GM18909 (cell line): Measurements from ENCODE around the gene RAB7A.
"Not testable (repeated sequence)": the region's sequence is repeated elsewhere in the genome, so short reads cannot be mapped to it uniquely, and the experiment has no call there.

Experiments used
- ATAC-seq: cut with Tn5 transposase; IDR thresholded peaks from one replicate; pipeline ENCODE4 v1.9.1; 2021; ENCODE audit warnings: mild to moderate bottlenecking; ENCODE audit not compliant: unreplicated experiment, poor library complexity

Gene RAB7A

GRCh38 chr3:128746881-128747280, 20.9 kb downstream of the RAB7A start:
- ATAC-seq = no peak

- no peak for ATAC-seq
Observed at GRCh38 chr3:128748557-128748956, 22.6 kb downstream of the RAB7A start.

GRCh38 chr3:128749035-128749434, 23.1 kb downstream of the RAB7A start:
- no peak for ATAC-seq

- ATAC-seq = not testable (repeated sequence)
Observed at GRCh38 chr3:128749561-128749960, 23.6 kb downstream of the RAB7A start.

GRCh38 chr3:128753715-128754114, 27.7 kb downstream of the RAB7A start:
- no peak for ATAC-seq

GRCh38 chr3:128760042-128760441, 34.1 kb downstream of the RAB7A start:
- no peak for ATAC-seq

GRCh38 chr3:128760881-128761280, 34.9 kb downstream of the RAB7A start:
- no peak for ATAC-seq

- ATAC-seq = no peak
Observed at GRCh38 chr3:128761392-128761791, 35.4 kb downstream of the RAB7A start.

- ATAC-seq = no peak
Observed at GRCh38 chr3:128763967-128764366, 38.0 kb downstream of the RAB7A start.

GRCh38 chr3:128764863-128765262, 38.9 kb downstream of the RAB7A start:
- no peak for ATAC-seq

GRCh38 chr3:128767094-128767750, 41.2 kb downstream of the RAB7A start:
- ATAC-seq = no peak

GRCh38 chr3:128768471-128768870, 42.5 kb downstream of the RAB7A start:
- no peak for ATAC-seq

GRCh38 chr3:128770387-128770786, 44.4 kb downstream of the RAB7A start:
- ATAC-seq = no peak

- not testable (repeated sequence) for ATAC-seq
Observed at GRCh38 chr3:128773189-128773588, 47.2 kb downstream of the RAB7A start.

GRCh38 chr3:128773592-128773991, 47.6 kb downstream of the RAB7A start:
- not testable (repeated sequence) for ATAC-seq

GRCh38 chr3:128775241-128775640, 49.3 kb downstream of the RAB7A start:
- no peak for ATAC-seq

- no peak for ATAC-seq
Observed at GRCh38 chr3:128775906-128776542, 50.0 kb downstream of the RAB7A start.

- ATAC-seq = no peak
Observed at GRCh38 chr3:128780101-128780837, 54.3 kb downstream of the RAB7A start.

- ATAC-seq = no peak
Observed at GRCh38 chr3:128781164-128781563, 55.2 kb downstream of the RAB7A start.

- no peak for ATAC-seq
Observed at GRCh38 chr3:128782282-128783146, 56.5 kb downstream of the RAB7A start.
